Stimulated activated CD4-positive, alpha-beta T cell treated with anti-CD3 and anti-CD28 coated beads, Interleukin-15, amount 100 ng/mL, for 1 hour (primary cell): Measurements from ENCODE around the gene BNC2.

ENCODE experiments used
- DNase-seq, 2 donors: peaks; one replicate each; pipeline ENCODE4 v3.0.0-alpha.2; 2020; ENCODE audit warnings: low read depth in 1 of 2, low spot score in 1 of 2

The BNC2 gene

DNA sequence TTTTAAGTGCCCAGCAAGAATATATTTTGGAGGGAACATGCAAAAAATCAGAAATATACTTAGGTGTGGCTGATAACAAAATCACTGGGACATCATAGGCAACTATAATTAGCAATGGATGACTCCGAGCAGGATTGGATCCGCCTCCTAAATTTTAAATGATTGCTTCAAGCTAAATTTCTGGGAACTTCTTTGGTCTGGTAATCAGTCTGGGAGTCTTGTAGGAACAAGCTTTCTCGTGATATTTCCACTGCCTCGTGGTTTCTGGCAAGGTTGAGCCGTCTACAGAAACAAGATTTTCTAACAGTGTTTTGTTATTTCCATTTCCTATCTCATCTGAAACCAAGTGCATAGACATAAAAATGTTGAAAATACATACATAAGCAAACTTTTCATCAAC lies 232.6 kb downstream of the BNC2 start:
- no peak for DNase-seq

DNA sequence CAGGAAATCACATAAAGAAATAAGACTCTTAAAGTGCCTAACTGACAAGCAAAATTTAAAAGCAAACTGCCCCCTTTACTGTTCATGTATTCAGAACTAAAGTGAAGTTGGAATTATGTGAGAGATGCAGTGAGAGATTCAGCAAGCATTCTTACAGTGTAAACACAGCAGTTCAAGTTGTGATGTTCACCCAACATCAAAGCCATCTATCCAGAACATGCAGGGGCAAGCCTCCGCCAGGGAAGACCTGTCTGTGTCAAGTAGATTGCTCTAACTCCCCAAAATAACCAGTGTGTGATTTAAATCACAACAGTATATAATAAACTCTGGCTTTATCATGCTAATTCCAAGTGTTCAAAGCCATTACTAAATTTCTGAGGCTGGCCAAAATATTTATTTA lies 233.3 kb downstream of the BNC2 start:
- DNase-seq = no peak

DNA sequence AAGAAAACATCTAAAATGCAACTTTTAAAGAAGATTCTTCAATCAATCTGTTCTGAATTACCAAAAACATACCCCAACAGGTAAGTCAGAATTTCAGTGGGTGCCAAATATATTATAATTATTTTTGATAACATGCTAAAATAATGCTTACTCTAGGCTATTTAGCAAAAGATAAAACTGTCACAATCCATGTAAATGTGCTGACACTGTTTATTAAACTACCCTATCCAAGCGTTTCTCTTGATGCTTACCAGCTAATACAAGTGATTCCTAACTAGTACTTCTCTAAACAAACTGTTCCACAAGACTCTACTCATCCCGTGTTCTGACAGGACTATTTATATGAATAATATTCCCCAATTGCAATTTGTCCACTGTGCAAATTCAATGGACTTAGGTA lies 236.7 kb downstream of the BNC2 start:
- DNase-seq = no peak

DNA sequence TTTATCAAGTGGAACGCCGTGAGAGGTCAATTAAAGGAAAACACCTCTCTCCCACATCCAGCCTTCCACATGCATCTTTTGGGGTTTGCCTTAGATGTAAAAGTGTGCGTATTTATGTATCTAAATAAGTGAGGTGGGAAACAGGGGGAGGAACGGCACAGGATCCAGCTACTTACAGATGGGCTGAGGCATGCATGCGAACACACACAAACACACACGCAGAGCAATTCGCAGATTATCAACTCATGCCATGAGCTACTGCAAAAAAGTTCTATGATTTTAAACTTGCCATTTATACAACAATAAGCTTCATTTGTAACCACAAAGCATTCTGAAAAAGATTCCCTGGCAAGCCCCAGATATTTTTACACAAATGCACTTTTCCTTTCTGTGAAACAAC lies 242.1 kb downstream of the BNC2 start:
- DNase-seq = no peak

DNA sequence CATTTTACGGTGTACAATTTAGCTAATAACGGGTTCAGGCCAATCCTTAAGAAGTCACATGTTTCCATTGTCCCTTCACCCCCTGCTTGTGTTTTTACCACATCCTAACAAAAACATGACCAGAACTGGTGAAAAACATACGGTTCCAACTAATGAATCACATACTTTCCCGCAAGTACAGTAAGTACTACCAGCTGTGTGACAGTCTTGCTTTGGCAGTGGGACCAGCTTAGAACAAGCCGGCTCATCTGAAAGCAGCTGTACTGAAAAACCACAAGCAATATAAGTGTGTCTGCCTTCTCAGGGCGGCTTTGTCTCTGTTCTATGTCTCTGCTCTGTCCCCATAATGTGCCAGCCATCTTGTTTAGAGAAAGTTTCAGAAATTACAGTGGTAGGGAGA lies 242.5 kb downstream of the BNC2 start:
- no peak for DNase-seq

DNA sequence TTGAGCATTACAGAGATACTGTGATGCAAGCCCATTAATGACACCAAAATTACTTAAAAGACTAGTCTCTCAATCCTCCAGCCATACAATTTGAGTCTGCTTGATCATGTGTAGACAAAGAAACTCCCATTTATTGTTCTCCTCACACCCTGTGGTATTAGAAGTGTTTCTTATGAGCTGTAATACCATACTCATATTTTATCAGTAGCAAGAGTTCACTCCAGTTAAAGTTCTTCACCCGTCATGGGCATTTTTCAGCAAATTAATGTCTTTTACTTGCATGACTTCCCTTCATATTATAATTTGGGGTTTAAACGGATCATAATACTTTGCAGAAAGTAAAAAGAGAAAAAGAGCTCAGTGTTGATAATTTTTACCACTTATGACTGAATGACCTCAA lies 242.9 kb downstream of the BNC2 start:
- DNase-seq = no peak

DNA sequence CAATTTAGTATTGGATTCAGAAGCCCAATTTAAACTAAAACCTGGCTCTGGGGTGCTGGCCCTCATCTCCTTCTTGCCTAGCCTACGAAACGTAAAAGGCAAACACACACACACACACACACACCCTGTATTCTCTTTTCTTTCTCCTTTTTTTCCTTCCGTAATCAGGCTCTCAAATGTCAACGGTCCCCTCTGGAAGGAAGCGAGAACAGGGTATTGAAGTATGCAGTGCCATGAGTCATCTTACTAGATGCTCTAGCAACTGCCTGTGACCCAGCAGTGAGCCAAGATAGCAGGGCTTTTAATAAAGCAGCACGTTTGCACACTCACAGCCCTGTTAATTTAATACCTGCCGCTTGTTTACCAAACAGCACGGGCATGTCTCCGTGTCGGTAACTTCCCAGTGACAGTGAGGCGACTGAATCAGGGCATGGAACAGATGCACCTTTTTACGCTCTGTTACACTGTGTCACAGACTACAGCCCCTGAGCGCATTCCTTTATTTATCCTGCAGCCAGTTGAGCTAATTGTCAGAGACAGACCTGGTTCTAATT lies 243.8 kb downstream of the BNC2 start:
- DNase-seq = no peak

DNA sequence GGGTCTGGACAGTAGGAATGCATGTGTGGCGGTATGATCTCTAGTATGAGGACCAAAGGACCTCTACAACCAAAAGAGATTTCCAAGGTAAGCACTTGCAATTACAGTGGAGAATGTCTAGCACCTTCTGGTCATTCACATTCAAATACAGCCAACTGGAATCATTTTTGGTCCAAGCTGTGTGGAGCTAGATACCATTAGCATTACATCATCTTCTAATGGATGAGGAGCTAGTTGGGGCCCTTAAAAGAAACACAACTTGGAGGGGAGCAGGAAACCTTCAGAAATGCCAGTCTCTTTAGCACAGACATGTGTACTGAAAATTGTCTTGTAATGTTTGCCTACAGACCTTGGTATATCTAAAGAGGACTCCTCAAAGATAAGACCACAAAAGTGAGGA lies 244.7 kb downstream of the BNC2 start:
- no peak for DNase-seq

DNA sequence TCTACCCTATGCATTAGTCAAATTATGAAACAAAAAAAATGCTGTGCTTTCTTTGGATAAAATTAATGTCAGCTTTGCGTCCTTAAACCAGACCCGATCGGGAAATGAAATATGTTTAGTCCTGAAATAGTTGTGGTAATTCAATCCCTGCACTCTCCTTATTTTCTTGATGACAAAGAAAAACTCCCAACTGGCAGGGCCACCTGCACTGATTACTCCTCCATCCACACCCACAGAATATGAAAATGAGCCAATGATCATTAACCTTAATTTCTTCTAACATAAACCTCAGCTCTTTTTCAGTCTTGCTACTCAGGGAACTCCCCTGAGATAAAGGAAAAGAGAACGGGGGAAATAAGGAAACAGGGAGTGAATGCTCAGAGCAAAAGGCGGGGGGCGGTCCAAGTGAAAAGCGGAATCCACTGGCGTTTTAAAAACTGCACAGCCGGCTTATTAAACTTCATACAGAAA lies 245.3 kb downstream of the BNC2 start:
- no peak for DNase-seq

DNA sequence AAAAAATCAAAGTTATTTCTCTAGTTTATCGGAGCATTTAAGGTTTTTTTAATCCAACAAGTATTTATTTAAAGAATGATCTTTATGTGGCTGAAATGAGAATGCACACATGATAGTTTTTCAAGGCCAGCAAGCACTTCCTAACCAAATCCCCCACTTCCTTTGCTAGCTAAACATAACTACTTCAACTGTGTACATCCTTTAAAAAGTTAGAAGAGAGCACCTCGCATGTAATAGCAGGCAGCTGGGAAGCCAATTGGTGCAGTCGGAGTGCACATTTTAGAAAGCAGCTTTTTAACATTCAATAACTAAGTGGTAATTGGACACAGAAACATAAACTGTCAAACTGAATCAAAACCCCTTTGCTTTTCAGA lies 245.7 kb downstream of the BNC2 start:
- DNase-seq = no peak

DNA sequence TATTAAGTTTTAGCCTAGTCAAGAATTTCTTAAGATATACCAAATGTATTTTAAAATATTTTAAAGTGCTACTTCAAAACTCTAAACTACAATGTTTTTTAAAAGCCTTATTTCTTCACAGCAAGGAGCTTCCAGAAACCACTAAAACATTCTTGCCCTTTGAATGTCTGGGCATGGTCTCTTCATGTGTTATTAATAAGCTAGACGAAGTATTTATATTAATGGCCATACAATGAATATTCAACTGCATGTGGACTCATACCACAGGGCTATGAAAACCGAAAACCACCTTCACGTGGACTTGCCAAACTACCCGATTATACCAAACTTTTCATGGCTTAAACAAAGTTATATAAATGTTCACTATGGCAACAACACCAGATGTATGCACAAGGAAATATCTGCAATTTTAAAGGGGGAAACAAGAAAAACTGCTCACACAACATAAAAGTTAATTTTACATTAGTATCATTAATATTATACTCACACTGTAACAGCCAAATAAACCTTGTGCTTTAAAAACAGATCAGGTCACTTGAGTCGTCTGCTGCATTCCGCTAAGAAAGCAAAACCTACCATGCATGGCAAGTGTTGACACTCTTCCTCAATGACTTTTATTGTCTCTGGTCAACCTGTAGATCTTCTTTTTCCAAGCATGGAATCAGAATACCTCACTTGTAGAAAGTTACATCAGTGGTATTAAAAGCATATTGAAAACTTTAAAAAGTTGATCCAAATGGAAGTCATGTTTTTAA lies 246.3 kb downstream of the BNC2 start:
- no peak for DNase-seq

DNA sequence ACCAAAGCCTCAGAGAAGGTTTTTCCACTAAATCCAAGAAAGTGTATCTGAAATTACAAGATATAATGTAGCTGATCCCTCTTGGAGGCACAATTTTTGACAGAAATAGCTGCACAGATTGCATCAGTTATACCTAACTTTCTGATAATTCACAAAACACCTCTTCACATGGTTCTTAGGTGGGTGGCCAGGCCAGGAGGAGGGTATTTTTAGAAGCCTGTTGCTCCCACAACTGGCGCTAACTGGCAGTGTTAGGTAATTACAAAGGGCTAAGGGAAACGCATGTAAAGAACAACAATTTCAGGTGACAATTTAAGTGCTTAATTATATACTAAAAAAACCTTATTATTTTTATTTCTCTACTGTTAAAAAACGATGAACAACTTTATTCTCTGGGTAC lies 247.9 kb downstream of the BNC2 start:
- no peak for DNase-seq

DNA sequence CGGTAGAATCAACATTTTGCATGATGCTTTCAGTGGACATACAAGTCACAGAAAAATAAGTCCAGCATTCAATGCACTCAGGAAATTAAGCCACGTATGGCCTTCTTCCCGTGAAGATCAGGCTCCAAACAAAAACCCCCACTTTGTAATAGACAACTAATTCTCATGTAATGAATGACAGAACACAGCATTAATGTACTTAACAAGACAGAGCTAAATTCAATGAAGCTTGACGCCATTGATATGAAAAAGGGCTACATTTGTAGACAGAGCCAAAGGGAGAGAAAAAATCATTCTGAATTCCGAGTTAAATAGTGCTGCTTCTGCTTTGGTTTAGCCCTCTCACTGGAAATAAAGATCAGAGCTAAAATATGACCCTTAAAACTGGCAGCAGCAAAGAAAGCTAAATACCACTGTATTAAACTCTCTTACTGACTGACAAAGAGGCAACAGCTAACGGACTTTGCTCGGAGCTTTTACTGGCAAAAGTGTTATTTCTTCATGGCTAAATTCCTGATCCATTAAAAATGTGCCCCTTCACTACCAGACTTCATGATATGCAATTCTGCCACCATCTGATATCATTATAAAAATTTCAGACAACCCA lies 250.5 kb downstream of the BNC2 start:
- no peak for DNase-seq

DNA sequence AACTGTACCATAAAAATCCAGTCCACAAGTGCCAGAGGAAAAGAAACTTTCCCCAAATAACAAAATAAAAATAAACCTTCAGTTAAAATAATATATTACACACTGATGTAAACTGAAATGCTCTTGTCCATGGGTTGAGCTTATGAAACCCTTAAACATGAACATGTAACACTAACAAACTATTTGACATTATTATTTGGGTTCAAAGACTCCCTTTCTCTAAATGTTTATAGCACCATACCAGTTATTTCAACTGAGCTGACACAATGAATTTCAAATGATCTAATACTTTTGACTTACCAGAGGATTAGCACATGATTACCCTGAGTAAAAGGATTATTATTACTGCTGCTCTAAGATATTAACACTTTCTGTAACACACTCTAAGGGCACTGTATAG lies 251.1 kb downstream of the BNC2 start:
- no peak for DNase-seq

DNA sequence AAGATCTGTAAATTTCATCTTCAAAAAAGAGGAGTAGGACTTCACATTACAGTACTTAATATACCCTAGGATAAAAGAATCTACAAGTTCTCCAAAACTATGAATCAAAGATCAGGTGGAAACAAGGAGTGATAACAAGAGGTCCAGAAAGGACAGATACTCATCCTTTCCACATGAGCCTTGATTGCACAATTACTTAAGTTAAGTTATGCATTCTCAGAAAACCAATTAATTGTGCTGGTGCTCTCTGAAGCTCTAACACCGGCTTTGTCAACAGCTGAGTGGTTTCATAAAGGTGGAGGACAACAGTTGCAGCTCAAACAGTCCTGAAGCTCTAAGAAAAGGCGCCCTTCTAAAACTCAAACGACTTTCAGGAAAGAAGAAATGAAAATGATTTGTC lies 251.9 kb downstream of the BNC2 start:
- no peak for DNase-seq

DNA sequence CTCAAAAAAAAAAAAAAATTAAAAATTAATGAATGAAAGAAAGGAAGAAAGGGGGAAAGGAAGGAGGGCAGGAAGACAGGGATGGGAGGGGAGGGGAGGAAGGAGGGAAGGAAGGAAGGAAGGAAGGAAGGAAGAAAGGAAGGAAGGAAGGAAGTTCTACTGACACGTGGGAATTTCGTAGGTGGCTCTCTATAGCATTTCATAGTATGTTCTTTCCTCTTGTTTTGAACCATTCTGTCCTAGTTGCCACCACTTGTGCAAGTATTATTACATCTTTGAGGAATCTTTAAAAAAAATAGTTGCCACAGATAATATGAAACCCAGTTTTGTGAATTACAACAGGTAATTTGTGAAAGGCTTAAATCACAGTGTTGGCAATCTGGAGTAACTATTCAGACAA lies 253.8 kb downstream of the BNC2 start:
- DNase-seq = no peak

DNA sequence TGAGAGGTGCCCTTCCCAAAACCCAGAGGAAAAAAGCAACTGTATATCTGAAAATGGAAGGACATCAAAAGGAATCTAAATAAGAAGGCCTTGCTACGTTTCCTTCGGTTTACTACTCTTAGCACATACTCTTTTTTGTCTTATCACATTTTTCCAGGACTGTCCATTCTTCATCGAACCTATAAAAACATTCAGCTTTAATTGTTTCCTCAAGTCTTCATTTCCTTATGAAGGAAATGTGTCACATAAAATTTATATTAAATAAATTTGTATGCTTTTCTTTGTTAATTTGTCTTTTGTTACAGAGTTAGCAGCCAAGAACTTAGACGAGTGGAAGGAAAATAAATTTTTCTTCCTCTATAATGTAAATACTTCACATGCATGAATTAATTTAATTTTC lies 255.0 kb downstream of the BNC2 start:
- no peak for DNase-seq

DNA sequence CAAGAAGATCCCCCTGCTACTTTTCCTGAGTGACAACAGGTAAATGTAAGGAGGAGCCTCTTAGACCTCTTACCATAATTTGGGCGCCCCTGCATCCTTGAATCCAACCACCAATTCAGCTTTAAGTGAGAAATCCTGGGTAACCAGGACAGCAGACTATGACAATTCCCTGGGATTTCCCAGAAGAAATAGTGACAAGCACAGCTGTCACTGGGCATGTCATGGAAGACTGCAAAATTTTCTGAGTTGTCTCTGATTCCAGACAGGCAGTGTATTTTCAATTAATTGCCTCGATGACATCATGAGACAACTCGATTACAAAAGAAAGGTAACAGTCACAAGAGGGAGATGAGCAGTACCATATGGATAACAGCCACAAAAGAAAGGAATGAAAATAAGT lies 256.9 kb downstream of the BNC2 start:
- DNase-seq = no peak

DNA sequence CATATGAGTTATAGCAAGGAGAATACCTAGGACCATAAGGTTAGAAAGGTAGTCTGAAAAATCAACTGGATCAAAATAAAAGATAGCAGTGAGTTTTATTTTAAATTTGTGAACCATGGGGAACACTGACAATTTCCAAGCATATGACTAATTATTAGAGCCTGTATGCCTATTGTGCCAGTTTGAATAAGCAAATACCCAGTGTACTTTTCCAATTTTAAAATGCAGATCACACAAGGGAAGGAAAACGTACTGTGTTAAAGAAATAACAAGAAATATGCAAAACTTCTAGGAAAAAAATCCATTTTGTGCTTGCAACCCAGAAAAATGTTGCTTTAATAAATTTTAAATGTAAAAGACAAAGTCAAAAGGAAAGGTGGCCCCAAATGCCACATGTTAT lies 257.4 kb downstream of the BNC2 start:
- no peak for DNase-seq

DNA sequence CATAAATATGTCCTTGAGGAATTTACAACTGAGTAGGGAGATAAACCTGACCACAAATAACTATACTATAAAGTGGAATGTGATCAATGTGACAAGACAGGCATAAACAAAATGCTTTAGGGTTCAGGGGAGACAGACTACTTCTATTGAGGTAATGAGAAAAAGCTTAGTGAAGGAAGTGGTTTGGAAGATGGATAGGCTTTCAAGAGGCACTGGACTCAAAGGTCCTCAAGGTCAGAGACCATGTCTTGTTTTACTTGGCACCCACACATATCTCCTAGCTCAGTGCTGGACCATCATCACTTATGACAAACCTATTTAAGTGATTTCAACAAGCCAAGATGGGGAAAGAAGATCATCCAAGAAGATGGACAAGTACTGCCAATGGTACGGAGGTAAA lies 257.8 kb downstream of the BNC2 start:
- DNase-seq = no peak

DNA sequence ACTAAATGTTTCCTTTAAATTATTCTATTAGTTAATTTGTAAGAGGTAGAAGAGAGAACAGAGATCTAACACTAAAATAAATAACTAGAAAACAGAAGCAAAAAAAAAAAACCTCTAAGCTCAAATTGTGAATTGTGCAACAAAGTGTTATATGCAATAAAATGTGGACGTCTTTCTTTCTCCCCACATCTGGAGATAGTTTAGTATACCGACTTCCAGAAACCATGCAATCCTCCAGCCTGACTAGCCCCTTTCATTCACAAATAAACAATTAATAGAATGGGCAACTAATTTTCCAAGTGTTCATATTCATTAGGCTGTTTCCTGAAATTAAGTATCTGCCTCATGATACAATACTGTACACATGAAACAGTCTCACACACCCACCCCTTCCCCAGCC lies 258.5 kb downstream of the BNC2 start:
- no peak for DNase-seq

DNA sequence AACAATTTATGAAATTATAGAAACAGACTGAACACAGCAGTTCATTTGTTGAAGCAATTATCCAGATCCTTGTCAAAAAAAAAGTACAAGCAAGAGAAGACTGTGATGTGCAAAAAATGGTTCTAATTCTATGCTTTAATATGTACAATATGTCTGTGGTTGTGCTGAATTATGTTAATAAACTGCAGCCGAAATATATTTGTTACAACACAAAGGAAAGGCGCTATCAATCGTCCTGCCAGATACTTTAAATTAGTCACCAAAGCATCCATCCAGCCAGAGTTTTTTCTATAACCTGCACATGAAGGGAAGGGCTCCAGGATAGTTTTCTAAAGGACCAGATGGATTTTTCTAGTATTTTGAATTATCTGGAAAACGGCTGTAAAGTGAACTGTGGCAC lies 259.5 kb downstream of the BNC2 start:
- DNase-seq = no peak

DNA sequence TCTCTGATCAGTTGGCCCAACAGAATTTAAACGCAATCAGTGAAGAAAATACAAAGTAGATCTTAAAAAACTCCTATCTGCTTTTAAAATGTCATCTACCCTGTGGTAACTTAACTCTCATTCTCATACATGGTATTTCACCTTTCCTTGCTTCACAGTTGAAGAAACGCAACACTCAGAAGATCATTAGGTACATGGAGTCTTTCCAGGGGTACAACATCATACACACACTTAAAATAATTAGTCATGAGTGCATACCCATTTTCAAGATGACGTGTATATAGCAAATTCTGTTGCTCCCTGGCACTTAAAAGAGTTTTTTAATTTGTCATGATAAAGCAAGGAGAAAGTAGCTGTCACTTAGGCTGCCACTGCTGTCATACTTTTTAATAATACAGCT lies 259.9 kb downstream of the BNC2 start:
- DNase-seq = no peak
